ENCODE data around the gene PTRHD1.
"Not testable (repeated sequence)": the region's sequence is repeated elsewhere in the genome, so short reads cannot be mapped to it uniquely, and the experiment has no call there.

The PTRHD1 gene

GRCh38 chr2:24813691-24814137 is 20.5 kb upstream of the PTRHD1 start:
- Histone ChIP-seq H3K9me3 (ENCODE audit: control extremely low read depth in 1 of 5, control insufficient read depth in 4 of 5, insufficient read depth in 2 of 5, low read depth in 1 of 5, low read length in 4 of 5) (no peaks in the 10 kb centered on the region), H3K36me3 (ENCODE audit: control insufficient read depth in 4 of 4, insufficient read depth in 4 of 4, low read length in 3 of 4) (peaks cover 14 to 51% (median 28%) of the 10 kb centered on the region in 4 experiments), H3K4me1 (ENCODE audit: control extremely low read depth in 1 of 4, control insufficient read depth in 4 of 4, insufficient read depth in 4 of 4, low read length in 3 of 4) (peaks cover 0 to 3% (median 1%) of the 10 kb centered on the region in 4 experiments), H3K27me3 (replicated peaks in 2 of 5; ENCODE audit: control insufficient read depth in 4 of 5, insufficient read depth in 5 of 5, low read length in 4 of 5) (no peaks in the 10 kb centered on the region), H3K27ac (ENCODE audit: insufficient read depth in 1 of 2, low read depth in 1 of 2, low read length in 2 of 2, poor library complexity in 1 of 2, severe bottlenecking in 2 of 2) (no peak overlapping the region), H3K4me3 (ENCODE audit: control insufficient read depth in 1 of 7, extremely low read depth in 1 of 7, insufficient read depth in 4 of 7, low read depth in 2 of 7, low read length in 6 of 7) (no peak overlapping the region)
- 100% methylated on average over 4 of the region's 4 CpGs for WGBS (ENCODE audit: insufficient coverage)
- no peak for DNase-seq
- ChIA-PET POLR2A (no interaction called here), CTCF (interaction anchor here (0.8 to 1.2 kb wide), 3 partner anchors 9 to 391 kb away, joined by 3 to 4 read pairs (median 3); no protein-coding TSS in a partner anchor)

- POLR2A ChIA-PET = interaction anchor here (0.6 kb wide), 1 partner anchor 320 kb away, joined by 3 read pairs; no protein-coding TSS in a partner anchor
- H3K36me3 ChIP-seq (ENCODE audit: control insufficient read depth in 4 of 4, insufficient read depth in 4 of 4, low read length in 3 of 4) = peaks cover 6 to 26% (median 14%) of the 10 kb centered on the region in 4 experiments
- peaks cover 0 to 8% (median 6%) of the 10 kb centered on the region in 5 experiments for H3K9me3 ChIP-seq (ENCODE audit: control extremely low read depth in 1 of 5, control insufficient read depth in 4 of 5, insufficient read depth in 2 of 5, low read depth in 1 of 5, low read length in 4 of 5)
- CTCF ChIA-PET = interaction anchor here (1.3 to 2.1 kb wide), 3 partner anchors 10 to 16 kb away, joined by 3 to 6 read pairs (median 4); no protein-coding TSS in a partner anchor
- H3K4me3 ChIP-seq (ENCODE audit: control insufficient read depth in 1 of 7, extremely low read depth in 1 of 7, insufficient read depth in 4 of 7, low read depth in 2 of 7, low read length in 6 of 7) = no peak overlapping the region
- no peaks in the 10 kb centered on the region for H3K27me3 ChIP-seq (replicated peaks in 2 of 5; ENCODE audit: control insufficient read depth in 4 of 5, insufficient read depth in 5 of 5, low read length in 4 of 5)
- WGBS (ENCODE audit: insufficient coverage) = 80% methylated on average over 1 of the region's 4 CpGs
- no peaks in the 10 kb centered on the region for H3K4me1 ChIP-seq (ENCODE audit: control extremely low read depth in 1 of 4, control insufficient read depth in 4 of 4, insufficient read depth in 4 of 4, low read length in 3 of 4)
- DNase-seq = no peak
- no peak overlapping the region for H3K27ac ChIP-seq (ENCODE audit: insufficient read depth in 1 of 2, low read depth in 1 of 2, low read length in 2 of 2, poor library complexity in 1 of 2, severe bottlenecking in 2 of 2)
These were observed 16.3 kb upstream of the PTRHD1 start for GRCh38 chr2:24809316-24810007.

- CTCF ChIA-PET = interaction anchor here (1.2 kb wide), 1 partner anchor 21 kb away, joined by 6 read pairs; no protein-coding TSS in a partner anchor
These were observed 13.5 kb upstream of the PTRHD1 start for GRCh38 chr2:24806661-24807036.

GRCh38 chr2:24805811-24806660 is 12.8 kb upstream of the PTRHD1 start:
- H3K4me3 ChIP-seq (ENCODE audit: control insufficient read depth in 1 of 7, extremely low read depth in 1 of 7, insufficient read depth in 4 of 7, low read depth in 2 of 7, low read length in 6 of 7); H3K9me3 ChIP-seq (ENCODE audit: control extremely low read depth in 1 of 5, control insufficient read depth in 4 of 5, insufficient read depth in 2 of 5, low read depth in 1 of 5, low read length in 4 of 5); POLR2A ChIA-PET; DNase-seq; H3K27ac ChIP-seq (ENCODE audit: insufficient read depth in 1 of 2, low read depth in 1 of 2, low read length in 2 of 2, poor library complexity in 1 of 2, severe bottlenecking in 2 of 2); H3K27me3 ChIP-seq (replicated peaks in 2 of 5; ENCODE audit: control insufficient read depth in 4 of 5, insufficient read depth in 5 of 5, low read length in 4 of 5); H3K4me1 ChIP-seq (ENCODE audit: control extremely low read depth in 1 of 4, control insufficient read depth in 4 of 4, insufficient read depth in 4 of 4, low read length in 3 of 4): not testable (repeated sequence)
- H3K36me3 ChIP-seq (ENCODE audit: control insufficient read depth in 4 of 4, insufficient read depth in 4 of 4, low read length in 3 of 4) = peaks cover 0 to 15% (median 7%) of the 10 kb centered on the region in 4 experiments
- CTCF ChIA-PET = interaction anchor here (1.2 kb wide), 1 partner anchor 21 kb away, joined by 6 read pairs; no protein-coding TSS in a partner anchor
- 91% methylated on average over 22 of the region's 25 CpGs for WGBS (ENCODE audit: insufficient coverage)

More at GRCh38 chr2:24806661-24807036, 13.5 kb upstream of the PTRHD1 start:
- Histone ChIP-seq H3K4me3 (ENCODE audit: control insufficient read depth in 1 of 7, extremely low read depth in 1 of 7, insufficient read depth in 4 of 7, low read depth in 2 of 7, low read length in 6 of 7) (no peak overlapping the region), H3K36me3 (ENCODE audit: control insufficient read depth in 4 of 4, insufficient read depth in 4 of 4, low read length in 3 of 4) (peaks cover 0 to 15% (median 7%) of the 10 kb centered on the region in 4 experiments), H3K27ac (ENCODE audit: insufficient read depth in 1 of 2, low read depth in 1 of 2, low read length in 2 of 2, poor library complexity in 1 of 2, severe bottlenecking in 2 of 2) (no peak overlapping the region), H3K9me3 (ENCODE audit: control extremely low read depth in 1 of 5, control insufficient read depth in 4 of 5, insufficient read depth in 2 of 5, low read depth in 1 of 5, low read length in 4 of 5) (peaks cover 0 to 8% (median 6%) of the 10 kb centered on the region in 5 experiments), H3K27me3 (replicated peaks in 2 of 5; ENCODE audit: control insufficient read depth in 4 of 5, insufficient read depth in 5 of 5, low read length in 4 of 5) (no peaks in the 10 kb centered on the region), H3K4me1 (ENCODE audit: control extremely low read depth in 1 of 4, control insufficient read depth in 4 of 4, insufficient read depth in 4 of 4, low read length in 3 of 4) (no peaks in the 10 kb centered on the region)
- POLR2A ChIA-PET = no interaction called here
- DNase-seq = no peak

- no CpG with 5 or more reads among the region's 5 CpGs for WGBS (ENCODE audit: insufficient coverage)
- H3K27me3 ChIP-seq (replicated peaks in 2 of 5; ENCODE audit: control insufficient read depth in 4 of 5, insufficient read depth in 5 of 5, low read length in 4 of 5); POLR2A ChIA-PET; H3K4me1 ChIP-seq (ENCODE audit: control extremely low read depth in 1 of 4, control insufficient read depth in 4 of 4, insufficient read depth in 4 of 4, low read length in 3 of 4); H3K9me3 ChIP-seq (ENCODE audit: control extremely low read depth in 1 of 5, control insufficient read depth in 4 of 5, insufficient read depth in 2 of 5, low read depth in 1 of 5, low read length in 4 of 5); DNase-seq; CTCF ChIA-PET; H3K4me3 ChIP-seq (ENCODE audit: control insufficient read depth in 1 of 7, extremely low read depth in 1 of 7, insufficient read depth in 4 of 7, low read depth in 2 of 7, low read length in 6 of 7); H3K27ac ChIP-seq (ENCODE audit: insufficient read depth in 1 of 2, low read depth in 1 of 2, low read length in 2 of 2, poor library complexity in 1 of 2, severe bottlenecking in 2 of 2): not testable (repeated sequence)
- H3K36me3 ChIP-seq (ENCODE audit: control insufficient read depth in 4 of 4, insufficient read depth in 4 of 4, low read length in 3 of 4) = peaks cover 0 to 35% (median 5%) of the 10 kb centered on the region in 4 experiments
These were observed 7.3 kb upstream of the PTRHD1 start for GRCh38 chr2:24800487-24800886.

- CTCF ChIA-PET = interaction anchor here (1.4 kb wide), 1 partner anchor 33 kb away, joined by 4 read pairs; no protein-coding TSS in a partner anchor
- POLR2A ChIA-PET = no interaction called here
These were observed 4.5 kb upstream of the PTRHD1 start for GRCh38 chr2:24797644-24798043.

More at GRCh38 chr2:24797644-24798043, 4.5 kb upstream of the PTRHD1 start:
- peaks cover 0 to 2% (median 0%) of the 10 kb centered on the region in 5 experiments for H3K9me3 ChIP-seq (ENCODE audit: control extremely low read depth in 1 of 5, control insufficient read depth in 4 of 5, insufficient read depth in 2 of 5, low read depth in 1 of 5, low read length in 4 of 5)
- no peak overlapping the region for H3K27ac ChIP-seq (ENCODE audit: insufficient read depth in 1 of 2, low read depth in 1 of 2, low read length in 2 of 2, poor library complexity in 1 of 2, severe bottlenecking in 2 of 2)
- peaks cover 3 to 14% (median 12%) of the 10 kb centered on the region in 4 experiments for H3K4me1 ChIP-seq (ENCODE audit: control extremely low read depth in 1 of 4, control insufficient read depth in 4 of 4, insufficient read depth in 4 of 4, low read length in 3 of 4)
- DNase-seq = no peak
- no peaks in the 10 kb centered on the region for H3K27me3 ChIP-seq (replicated peaks in 2 of 5; ENCODE audit: control insufficient read depth in 4 of 5, insufficient read depth in 5 of 5, low read length in 4 of 5)
- no peak overlapping the region for H3K4me3 ChIP-seq (ENCODE audit: control insufficient read depth in 1 of 7, extremely low read depth in 1 of 7, insufficient read depth in 4 of 7, low read depth in 2 of 7, low read length in 6 of 7)
- 100% methylated on average over 2 of the region's 2 CpGs for WGBS (ENCODE audit: insufficient coverage)
- peaks cover 0 to 38% (median 4%) of the 10 kb centered on the region in 4 experiments for H3K36me3 ChIP-seq (ENCODE audit: control insufficient read depth in 4 of 4, insufficient read depth in 4 of 4, low read length in 3 of 4)

Measured in common myeloid progenitor, CD34-positive (primary cell).